Measurements from ENCODE around the gene IGBP1. TPM values are rescaled to one million over a fixed set of nuclear protein-coding genes. Genes with fewer than 3 reads are reported as not detected.
"Not testable (repeated sequence)": the region's sequence is repeated elsewhere in the genome, so short reads cannot be mapped to it uniquely, and the experiment has no call there.

The IGBP1 gene
- total RNA-seq, 1 donor from 2014 or later = 52.7 TPM

DNA sequence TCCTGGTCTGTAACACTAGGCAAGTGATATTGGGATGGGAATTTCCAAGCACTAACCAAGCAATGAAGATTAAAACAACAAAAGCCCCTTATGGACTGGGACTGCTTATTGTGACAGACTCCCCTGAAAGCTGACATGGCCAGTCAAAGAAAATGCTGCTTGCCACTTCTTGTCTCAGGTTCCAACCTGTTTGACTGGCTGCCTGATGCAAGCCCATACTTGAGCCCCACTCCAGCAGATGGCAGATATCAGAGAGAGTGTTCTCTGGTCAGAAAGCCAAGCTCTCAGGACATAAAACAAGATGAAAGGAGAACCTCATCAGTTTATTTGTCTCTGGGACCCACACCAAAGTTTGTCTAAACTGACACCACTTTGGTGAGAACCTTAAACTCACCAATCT lies 15.5 kb upstream of the IGBP1 start:
- no peak for ATAC-seq (ENCODE audit: low read depth)
- H3K27ac Mint-ChIP-seq = no peak overlapping the region

DNA sequence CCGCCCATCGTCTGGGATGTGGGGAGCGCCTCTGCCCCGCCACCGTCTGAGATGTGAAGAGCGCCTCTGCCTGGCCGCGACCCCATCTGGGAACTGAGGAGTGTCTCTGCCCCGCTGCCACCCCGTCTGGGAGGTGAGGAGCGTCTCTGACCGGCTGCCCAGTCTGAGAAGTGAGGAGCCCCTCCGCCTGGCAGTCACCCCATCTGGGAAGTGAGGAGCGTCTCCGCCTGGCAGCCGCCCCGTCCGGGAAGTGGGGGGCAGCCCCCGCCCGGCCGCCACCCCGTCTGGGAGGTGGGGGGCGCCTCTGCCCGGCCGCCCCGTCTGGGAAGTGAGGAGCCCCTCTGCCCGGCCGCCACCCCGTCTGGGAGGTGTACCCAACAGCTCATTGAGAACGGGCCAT lies 10.2 kb upstream of the IGBP1 start:
- H3K9me3 Mint-ChIP-seq; H3K27me3 Mint-ChIP-seq; POLR2A ChIA-PET; H3K4me3 Mint-ChIP-seq; H3K36me3 Mint-ChIP-seq (ENCODE audit: low read depth); H3K4me1 Mint-ChIP-seq; DNase-seq; intact Hi-C loops (cut with micrococcal nuclease); ATAC-seq (ENCODE audit: low read depth); CTCF ChIA-PET; H3K27ac Mint-ChIP-seq: not testable (repeated sequence)

More for the DNA sequence above, 15.5 kb upstream of the IGBP1 start:
- intact Hi-C loops (cut with micrococcal nuclease) = no loop called here
- no peaks in the 10 kb centered on the region for H3K4me1 Mint-ChIP-seq
- H3K36me3 Mint-ChIP-seq (ENCODE audit: low read depth) = no peaks in the 10 kb centered on the region
- DNase-seq = no peak
- CTCF ChIA-PET = no interaction called here
- no peak overlapping the region for H3K4me3 Mint-ChIP-seq
- peaks cover 4% of the 10 kb centered on the region for H3K9me3 Mint-ChIP-seq
- TF ChIP-seq, protein P1, sequence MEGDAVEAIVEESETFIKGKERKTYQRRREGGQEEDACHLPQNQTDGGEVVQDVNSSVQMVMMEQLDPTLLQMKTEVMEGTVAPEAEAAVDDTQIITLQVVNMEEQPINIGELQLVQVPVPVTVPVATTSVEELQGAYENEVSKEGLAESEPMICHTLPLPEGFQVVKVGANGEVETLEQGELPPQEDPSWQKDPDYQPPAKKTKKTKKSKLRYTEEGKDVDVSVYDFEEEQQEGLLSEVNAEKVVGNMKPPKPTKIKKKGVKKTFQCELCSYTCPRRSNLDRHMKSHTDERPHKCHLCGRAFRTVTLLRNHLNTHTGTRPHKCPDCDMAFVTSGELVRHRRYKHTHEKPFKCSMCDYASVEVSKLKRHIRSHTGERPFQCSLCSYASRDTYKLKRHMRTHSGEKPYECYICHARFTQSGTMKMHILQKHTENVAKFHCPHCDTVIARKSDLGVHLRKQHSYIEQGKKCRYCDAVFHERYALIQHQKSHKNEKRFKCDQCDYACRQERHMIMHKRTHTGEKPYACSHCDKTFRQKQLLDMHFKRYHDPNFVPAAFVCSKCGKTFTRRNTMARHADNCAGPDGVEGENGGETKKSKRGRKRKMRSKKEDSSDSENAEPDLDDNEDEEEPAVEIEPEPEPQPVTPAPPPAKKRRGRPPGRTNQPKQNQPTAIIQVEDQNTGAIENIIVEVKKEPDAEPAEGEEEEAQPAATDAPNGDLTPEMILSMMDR (IDR thresholded peaks at IDR 0.05) = no peak
- POLR2A ChIA-PET = no interaction called here
- H3K27me3 Mint-ChIP-seq = peaks cover 2% of the 10 kb centered on the region

DNA sequence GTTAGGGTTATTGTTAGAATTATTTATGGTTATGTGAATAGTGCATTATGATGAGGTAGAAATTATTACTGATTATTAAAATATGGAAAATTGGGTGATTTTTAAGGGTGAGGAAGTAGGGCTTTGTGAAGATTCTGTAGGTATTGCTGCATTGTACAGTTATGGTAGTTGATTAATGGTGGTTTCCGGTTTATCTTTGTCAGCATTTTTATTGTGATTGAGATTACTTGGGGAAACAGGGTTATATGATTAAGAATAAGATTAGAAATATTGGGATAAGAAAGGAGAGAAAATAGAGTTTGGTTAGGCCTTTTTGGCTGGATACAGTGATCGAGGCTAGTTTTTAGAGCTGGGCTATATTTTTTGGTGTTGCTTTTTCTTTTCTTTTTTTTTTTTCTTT lies 8.6 kb upstream of the IGBP1 start:
- ATAC-seq (ENCODE audit: low read depth) = no peak
- ChIA-PET POLR2A (no interaction called here), CTCF (no interaction called here)
- Mint-ChIP-seq H3K4me1 (no peaks in the 10 kb centered on the region), H3K27me3 (no peaks in the 10 kb centered on the region), H3K36me3 (ENCODE audit: low read depth) (no peaks in the 10 kb centered on the region), H3K4me3 (no peak overlapping the region), H3K9me3 (no peaks in the 10 kb centered on the region), H3K27ac (no peak overlapping the region)
- TF ChIP-seq, protein P1 (IDR thresholded peaks at IDR 0.05) = no peak
- no peak for DNase-seq
- intact Hi-C loops (cut with micrococcal nuclease) = no loop called here

DNA sequence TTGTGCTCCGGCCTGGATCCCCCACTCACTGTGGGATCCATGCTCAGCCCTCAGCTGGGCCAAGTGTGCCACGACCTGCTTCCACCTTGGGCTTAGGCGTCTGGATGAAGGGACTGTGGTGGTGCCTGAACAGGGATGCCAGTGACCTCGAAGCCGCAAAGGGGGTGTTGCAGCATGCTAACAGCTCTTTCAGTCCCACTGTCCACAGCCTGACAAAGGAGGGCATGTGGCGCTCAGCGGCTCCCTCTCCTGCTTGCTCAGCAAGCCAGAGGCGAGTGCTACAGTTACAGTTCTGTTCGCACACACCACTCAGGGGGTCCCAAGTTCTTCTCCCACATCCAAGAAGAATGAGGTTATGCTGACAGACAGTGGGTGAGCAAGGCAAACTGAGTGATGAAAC lies 5.2 kb upstream of the IGBP1 start:
- intact Hi-C loops (cut with micrococcal nuclease) = no loop called here
- ChIA-PET CTCF (no interaction called here), POLR2A (no interaction called here)
- no peak overlapping the region for H3K4me3 Mint-ChIP-seq
- TF ChIP-seq, protein P1 (IDR thresholded peaks at IDR 0.05) = no peak
- H3K4me1 Mint-ChIP-seq = peaks cover 7% of the 10 kb centered on the region
- no peaks in the 10 kb centered on the region for H3K27me3 Mint-ChIP-seq
- peaks cover 2% of the 10 kb centered on the region for H3K36me3 Mint-ChIP-seq (ENCODE audit: low read depth)
- no peak for ATAC-seq (ENCODE audit: low read depth)
- no peak overlapping the region for H3K27ac Mint-ChIP-seq
- no peak for DNase-seq
- no peaks in the 10 kb centered on the region for H3K9me3 Mint-ChIP-seq

DNA sequence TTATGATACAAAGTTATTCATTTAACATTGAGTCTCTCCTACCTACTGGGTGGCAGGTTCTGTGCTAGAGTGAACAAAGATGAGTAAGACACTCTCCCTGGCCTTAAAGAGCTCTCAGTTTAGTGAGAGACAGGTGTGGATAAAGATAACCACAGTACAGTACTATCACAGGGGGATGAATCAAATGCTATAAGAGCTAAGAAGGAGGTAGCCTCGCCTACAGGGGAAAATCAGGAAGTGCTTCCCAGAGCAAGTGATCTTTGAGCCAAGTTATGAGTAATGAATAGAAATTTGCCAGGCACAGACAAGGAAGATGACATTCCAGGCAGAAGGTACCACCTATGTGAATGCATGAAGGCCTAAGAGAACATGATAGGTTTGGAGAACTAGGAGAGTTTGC lies 3.4 kb upstream of the IGBP1 start:
- no peak overlapping the region for H3K4me3 Mint-ChIP-seq
- intact Hi-C loops (cut with micrococcal nuclease) = loop anchor here (10.0 kb wide), 1 partner anchor 965 kb away; the partner anchor contains the start of gene FOXO4
- POLR2A ChIA-PET = no interaction called here
- DNase-seq (no peak), ATAC-seq (ENCODE audit: low read depth) (no peak)
- peaks cover 17% of the 10 kb centered on the region for H3K4me1 Mint-ChIP-seq
- H3K9me3 Mint-ChIP-seq = no peaks in the 10 kb centered on the region
- H3K27ac Mint-ChIP-seq = no peak overlapping the region
- CTCF ChIA-PET = interaction anchor here (1.1 kb wide), 1 partner anchor 10 kb away, joined by 3 read pairs; no protein-coding TSS in a partner anchor
- no peaks in the 10 kb centered on the region for H3K27me3 Mint-ChIP-seq
- H3K36me3 Mint-ChIP-seq (ENCODE audit: low read depth) = peaks cover 7% of the 10 kb centered on the region
- TF ChIP-seq, protein P1 (IDR thresholded peaks at IDR 0.05) = no peak

DNA sequence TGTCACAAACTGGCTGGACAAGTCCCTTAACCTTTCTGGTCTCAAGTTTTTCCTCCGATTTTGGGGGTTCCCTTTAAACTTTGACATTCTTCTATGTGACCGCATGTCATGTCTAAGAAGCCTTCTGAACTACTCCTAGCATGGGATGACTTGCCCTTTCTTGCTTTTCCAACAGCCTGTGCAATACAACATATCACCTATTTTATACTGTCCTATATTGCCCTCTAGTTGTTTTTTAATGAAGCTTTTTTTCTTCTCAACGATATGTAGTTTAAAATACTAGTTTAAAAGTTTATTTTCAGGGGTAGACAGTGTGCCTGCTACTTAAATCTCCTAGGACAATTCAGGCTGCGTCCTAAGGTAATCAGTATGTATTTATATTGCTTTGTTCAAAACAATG lies 1.0 kb upstream of the IGBP1 start:
- H3K27ac Mint-ChIP-seq = no peak overlapping the region
- ATAC-seq (ENCODE audit: low read depth) (no peak), DNase-seq (no peak)
- intact Hi-C loops (cut with micrococcal nuclease) = loop anchor here (2.0 to 10.0 kb wide), 2 partner anchors 963 to 967 kb away; partner anchors contain the start of genes FOXO4 and PJA1
- H3K4me3 Mint-ChIP-seq = no peak overlapping the region
- peaks cover 19% of the 10 kb centered on the region for H3K36me3 Mint-ChIP-seq (ENCODE audit: low read depth)
- TF ChIP-seq, protein P1 (IDR thresholded peaks at IDR 0.05) = no peak
- H3K4me1 Mint-ChIP-seq = peaks cover 28% of the 10 kb centered on the region
- CTCF ChIA-PET = no interaction called here
- no peaks in the 10 kb centered on the region for H3K27me3 Mint-ChIP-seq
- H3K9me3 Mint-ChIP-seq = no peaks in the 10 kb centered on the region
- POLR2A ChIA-PET = no interaction called here

All from activated B cell treated with CpG ODN at 0.5 μM for 24 hours (primary cell).